Pulmonary artery endothelial cell (primary cell): ENCODE data around the gene MNX1. TPM values are rescaled to one million over a fixed set of nuclear protein-coding genes. Genes with fewer than 3 reads are reported as not detected.

Source experiments
- DNase-seq: peaks from one replicate; pipeline ENCODE4 v3.0.0-alpha.2; 2011; ENCODE audit warnings: low read depth, low spot score
- total RNA-seq: library from RNA; depleted of rRNA; stranded (reverse); fragments of >200 nt; gene quantifications from 2 replicates; pipeline ENCODE4 v1.2.3, GENCODE V29; 2014

The MNX1 gene
- total RNA-seq, 1 donor from 2014 or later: not detected

DNA sequence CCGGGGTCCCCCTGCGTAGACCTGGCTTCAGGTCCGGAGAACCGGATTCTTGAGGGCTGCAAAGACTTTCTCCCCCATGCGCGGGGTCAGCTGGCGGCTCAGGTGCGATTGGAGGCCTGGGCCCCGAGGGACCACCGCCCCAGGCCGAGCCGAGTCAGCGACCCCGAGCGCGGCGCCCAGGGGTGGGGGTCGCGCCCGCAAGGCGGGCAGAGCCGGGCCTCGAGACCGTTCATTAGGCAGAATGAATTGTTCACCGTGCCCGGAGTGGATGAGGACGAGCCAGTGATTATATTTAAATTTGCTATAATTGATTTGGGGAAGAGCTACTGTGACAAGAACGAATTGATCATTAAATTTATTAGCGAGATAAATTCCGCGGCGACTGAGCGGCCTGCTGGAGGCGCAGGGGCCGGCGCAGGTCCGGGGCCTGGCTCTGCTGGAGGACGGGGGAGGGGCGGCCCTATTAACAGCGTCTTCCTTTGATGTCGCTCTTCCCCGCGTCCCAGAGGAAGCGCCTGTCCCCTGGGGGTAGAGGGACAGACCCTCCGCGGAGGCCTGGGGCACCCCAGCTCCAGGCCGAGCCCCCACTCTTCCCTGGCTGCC is 7.5 kb downstream of the MNX1 start:
- DNase-seq: no peak

- DNase-seq: no peak
These were observed 8.3 kb downstream of the MNX1 start for GRCh38 chr7:157001920-157002818.

DNA sequence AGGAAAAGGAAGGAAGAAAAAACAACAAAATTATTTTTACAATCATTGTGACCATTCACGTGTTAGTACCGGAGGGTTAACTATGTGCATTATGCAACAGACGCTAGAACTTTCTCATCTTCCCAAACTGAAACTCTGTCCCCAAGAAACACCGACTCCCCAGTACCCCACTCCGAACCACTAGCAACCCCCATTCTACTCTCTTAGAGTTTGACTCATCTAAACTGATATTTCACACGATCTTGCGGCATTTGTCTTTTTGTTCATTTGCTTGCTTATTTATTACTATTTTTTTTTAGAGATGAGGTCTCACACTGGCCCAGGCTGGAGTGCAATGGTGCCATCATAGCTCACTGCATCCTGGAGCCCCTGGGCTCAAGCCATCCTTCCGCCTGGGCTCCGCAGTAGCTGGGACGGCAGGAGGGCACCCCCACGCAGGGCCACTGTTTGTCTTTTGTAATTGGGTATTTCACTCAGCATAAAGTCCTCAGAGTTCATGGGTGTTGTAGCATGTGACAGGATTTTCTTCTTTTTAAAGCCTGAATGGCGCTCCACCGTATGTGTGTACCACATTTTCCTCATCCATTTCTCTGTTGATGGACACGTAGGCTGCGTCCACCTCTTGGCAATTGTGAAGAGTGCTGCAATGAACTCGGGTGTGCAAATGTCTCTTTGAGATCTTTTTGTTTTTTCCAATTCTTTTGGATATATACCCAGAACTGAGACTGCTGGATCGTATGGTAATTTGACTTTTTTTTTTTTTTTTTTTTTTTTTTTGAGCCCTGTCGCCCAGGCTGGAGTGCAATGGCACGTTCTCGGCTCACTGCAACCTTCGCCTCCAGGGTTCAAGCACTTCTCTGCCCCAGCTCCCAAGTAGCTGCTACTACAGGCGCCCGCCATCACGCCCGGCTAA is 9.5 kb downstream of the MNX1 start:
- DNase-seq: no peak

- no peak for DNase-seq
These were observed 10.3 kb downstream of the MNX1 start for GRCh38 chr7:156999958-157000726.

GRCh38 chr7:156998988-156999957 is 11.2 kb downstream of the MNX1 start:
- no peak for DNase-seq

- DNase-seq: no peak
These were observed 16.0 kb downstream of the MNX1 start for GRCh38 chr7:156994417-156994816.

DNA sequence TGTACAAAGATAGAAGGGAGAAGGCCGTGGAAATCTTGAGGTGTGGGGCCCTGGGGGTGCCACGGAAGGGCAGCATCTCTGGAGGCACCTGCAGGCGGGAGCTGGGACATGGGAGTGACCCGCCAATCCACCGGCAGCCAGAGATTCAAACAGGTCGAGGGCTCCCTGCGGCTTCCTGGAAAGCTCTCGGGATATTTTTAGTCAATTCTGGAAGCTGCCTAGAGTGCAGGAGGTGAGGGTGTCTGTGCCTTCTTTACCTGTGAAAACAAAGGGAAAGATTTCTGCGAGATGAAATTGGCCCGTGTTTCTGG is 16.6 kb downstream of the MNX1 start:
- no peak for DNase-seq

DNA sequence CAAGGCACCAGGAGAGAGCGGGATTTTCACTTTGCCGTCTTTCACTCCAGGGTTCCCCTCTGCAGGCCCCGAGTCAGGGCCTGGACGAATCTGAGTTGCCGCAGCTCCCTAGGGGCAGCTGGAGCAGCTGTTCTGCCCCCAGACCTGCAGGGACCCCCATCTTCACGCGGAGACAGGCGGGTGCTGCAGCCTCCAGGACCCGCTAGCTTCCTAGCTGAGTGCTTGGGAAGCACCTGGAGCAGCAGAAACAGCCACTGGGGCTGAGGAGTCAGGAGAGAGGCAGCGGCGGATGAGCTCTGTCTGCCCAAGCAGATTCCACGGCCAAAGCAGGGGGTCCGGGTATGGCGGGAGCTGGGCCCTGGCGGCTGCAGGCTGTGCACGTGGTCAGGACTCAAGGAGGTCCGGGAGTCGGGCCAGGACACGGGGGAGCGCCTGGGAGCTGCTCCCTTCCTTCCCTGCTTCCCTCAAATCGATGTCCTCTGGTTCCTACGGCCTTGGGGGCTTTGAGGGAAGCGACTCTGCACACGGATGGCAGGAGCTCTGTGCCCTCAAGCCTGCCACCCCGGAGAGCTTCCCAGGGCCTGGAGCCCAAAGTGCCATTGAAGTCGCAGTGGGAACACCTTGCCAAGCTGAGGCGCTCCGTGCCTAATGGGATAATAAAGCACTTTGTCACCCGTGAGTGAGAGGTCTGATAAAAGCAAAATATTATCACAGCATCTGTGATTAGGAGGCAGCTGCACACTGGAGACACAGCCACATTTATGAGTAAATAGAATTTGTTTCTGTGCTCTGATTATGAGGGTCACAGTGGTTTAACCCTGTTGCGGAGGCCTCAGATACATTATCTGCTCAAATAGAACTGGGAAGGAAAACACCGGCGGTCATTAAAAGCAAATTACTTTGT is 17.2 kb downstream of the MNX1 start:
- no peak for DNase-seq

DNA sequence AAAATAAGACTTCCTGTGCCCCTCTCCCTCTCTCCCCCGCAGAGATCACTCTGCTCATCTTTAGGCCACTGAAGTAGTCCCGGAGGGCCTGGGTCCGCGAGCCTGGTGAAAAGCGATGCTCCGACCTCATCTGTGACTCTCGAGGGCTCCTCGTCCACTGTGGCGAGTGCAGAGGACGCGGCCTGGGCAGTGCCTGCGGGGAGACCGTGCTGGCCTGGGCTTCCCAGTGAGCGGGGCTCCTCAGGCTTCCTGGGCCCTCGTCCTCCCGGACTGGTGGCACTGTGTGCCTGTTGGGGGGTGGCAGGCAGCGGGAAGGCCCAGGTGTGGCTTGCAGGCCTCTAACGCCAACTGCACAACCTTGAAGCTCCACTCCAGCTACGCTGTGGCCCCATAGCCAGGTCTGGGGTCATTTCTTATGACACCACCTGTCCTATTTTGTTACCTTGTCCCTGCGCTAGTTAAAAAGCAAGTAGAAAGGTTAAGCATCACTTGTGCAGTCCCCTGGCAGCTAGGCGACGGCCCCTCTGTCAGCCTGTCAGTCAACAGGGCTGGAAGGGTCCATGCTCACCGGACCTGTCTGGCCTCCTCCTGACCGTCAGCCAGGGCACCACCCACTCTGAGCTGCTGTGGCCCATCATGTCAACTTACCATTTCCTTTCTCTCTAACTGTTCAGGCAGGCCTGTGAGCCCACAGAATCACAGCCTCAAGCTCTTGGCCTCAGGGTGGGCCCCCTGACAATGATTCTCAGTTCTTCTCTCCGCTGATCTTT is 20.5 kb downstream of the MNX1 start:
- DNase-seq: no peak

DNA sequence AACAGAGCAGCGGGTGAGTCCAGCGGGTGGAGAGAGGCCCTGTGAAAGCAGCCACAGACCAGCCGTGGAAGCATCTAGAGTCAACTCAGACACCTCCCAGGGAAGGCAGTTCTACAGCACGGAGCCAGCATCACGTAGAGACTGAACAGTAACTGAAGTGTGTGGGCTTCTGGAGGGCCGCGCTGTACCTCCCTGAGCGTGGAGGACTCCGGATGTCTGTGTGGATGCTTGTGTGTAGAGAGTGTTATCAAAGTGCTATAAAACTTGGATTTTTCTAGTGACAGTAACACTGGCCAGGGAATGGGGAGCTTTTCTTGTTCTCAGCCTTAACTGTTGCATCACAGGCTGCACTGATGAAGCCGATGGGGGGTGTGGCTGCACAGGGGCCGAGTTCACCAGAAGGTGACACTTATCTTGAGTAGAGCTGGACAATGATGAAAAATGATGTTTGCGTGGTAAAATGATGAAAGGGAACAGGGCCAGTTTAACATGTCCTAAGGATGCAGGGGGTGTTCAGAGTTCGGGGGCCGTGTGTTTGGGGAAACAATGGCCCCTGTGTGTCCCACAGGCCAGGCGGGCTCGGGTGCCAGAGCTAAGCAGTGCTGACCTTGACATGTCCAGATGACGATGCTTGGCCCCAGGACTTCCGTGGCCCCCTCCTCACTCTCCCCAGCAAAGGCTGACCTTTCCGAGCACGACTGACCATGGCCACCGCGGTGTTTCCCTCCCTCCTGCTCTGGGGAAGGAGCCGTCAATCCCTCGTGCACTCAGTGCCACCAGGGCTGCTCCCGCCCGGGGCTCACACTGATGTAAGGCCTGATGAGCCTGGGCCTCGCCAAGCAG is 21.9 kb downstream of the MNX1 start:
- no peak for DNase-seq

DNA sequence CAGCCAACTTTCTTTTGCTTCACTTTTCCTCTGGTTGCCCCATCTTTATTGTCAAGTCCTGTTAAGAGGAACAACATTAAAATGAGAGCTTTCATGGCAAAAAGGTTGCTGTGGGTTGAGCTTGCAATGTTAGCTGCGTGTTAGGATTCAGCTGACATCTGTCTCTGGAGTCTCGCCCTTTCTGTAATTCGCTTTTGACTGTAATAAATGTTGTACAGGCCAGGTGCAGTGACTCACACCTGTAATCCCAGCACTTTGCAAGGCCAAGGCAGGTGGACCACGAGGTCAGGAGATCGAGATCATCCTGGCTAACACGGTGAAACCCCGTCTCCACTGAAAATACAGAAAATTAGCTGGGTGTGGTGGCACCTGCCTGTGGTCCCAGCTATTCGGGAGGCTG is 24.1 kb downstream of the MNX1 start:
- DNase-seq: no peak

DNA sequence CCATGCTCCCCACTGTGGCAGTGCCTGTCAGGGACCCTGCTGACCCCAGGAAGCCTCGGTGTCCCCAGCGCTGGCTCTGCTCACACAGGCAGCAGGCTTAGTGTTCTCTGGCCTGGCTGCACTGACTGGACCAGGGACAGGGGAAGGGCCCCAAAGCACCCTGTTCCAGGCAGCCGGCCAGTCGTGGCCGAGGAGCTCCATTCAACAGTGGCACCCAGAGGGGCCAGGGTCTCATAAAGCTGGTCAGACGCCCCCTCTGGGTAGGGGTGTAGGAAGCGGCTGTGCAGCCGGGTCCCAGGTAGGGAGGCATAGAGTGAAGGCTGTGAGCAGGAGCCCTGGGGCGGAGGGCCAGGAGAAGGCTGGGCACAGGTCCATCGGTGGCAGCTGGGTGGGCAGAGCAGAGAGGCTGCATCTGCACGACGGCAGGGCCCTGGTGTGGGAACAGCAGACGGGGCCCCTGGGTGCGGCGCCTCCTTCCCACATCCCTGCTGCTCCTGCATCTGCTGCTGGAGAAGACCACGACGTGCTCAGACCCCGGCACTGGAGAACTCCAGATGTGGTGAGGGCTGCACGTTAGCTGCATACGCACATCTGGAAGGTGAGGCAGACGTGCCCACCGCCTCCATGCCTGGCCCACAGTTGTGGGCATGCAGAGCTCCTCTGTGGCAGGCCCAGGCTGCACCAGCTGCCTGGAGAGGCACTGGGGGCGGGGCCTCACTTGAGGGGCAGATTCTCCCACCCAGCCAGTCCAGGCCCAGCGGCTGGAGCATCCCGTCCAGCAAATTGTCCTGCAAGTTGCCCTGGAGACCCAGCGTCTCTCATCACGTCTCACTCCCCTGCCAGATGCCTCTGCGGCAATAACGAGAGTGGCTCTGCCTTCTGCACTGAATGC is 25.1 kb downstream of the MNX1 start:
- DNase-seq: no peak

DNA sequence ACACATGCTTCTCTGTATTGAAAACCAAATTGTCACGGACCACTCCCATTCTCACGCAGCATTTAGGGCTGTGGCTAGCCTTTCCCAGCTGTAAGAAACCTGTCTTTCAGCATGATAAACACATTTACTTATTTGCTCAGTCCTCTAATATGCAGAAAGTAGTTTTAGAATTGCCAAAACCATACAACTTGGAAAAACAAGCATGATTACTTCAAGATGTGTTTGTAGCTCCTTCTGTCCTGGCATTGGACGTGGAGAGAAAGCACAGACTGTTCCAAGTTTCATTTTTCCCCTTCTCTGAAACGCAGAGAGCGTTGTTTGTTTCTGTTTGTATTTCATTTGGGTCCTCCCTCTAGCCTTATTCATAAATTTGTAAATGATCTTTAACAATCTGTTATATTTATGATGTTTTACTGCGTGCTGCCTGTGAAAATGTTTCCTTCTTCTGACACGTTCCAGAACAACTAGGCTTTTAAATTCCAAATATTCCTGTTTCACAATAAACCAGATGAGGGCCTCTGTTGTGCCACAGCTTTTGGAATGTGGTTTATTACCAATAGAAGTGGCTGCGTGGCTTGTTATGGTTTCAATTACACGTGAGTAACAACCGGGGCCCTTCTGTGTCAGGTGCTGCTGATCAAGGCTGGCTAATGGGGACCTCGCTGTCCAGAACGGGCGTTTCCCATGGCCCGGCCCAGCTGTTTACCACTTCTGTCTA is 26.1 kb downstream of the MNX1 start:
- DNase-seq: no peak

GRCh38 chr7:156979711-156980110 is 30.8 kb downstream of the MNX1 start:
- no peak for DNase-seq

- DNase-seq: no peak
These were observed 31.4 kb downstream of the MNX1 start for GRCh38 chr7:156979007-156979606.
